HG02885 (cell line): ENCODE data around the gene RAP1GDS1.

ENCODE experiments used
- ATAC-seq: cut with Tn5 transposase; IDR thresholded peaks from one replicate; pipeline ENCODE4 v1.9.1; 2021; ENCODE audit warnings: mild to moderate bottlenecking; ENCODE audit not compliant: unreplicated experiment, poor library complexity

Gene RAP1GDS1

GRCh38 chr4:98260579-98261404 lies at the start of gene RAP1GDS1:
TSS of gene RAP1GDS1 (plus strand) at chr4:98261384. CDS start at chr4:98261566, 182 bp downstream.
- ATAC-seq = peak; percentile 85

- no peak for ATAC-seq
Observed at GRCh38 chr4:98222306-98222705, 38.9 kb upstream of the RAP1GDS1 start.

- no peak for ATAC-seq
Observed at GRCh38 chr4:98226396-98226795, 34.8 kb upstream of the RAP1GDS1 start.

- no peak for ATAC-seq
Observed at GRCh38 chr4:98230961-98231360, 30.2 kb upstream of the RAP1GDS1 start.

GRCh38 chr4:98232202-98232601 lies 29.0 kb upstream of the RAP1GDS1 start:
- ATAC-seq = no peak

- ATAC-seq = no peak
Observed at GRCh38 chr4:98237204-98237603, 24.0 kb upstream of the RAP1GDS1 start.

GRCh38 chr4:98242063-98242462 lies 19.1 kb upstream of the RAP1GDS1 start:
- no peak for ATAC-seq

GRCh38 chr4:98242538-98242937 lies 18.6 kb upstream of the RAP1GDS1 start:
- no peak for ATAC-seq

GRCh38 chr4:98245226-98245625 lies 16.0 kb upstream of the RAP1GDS1 start:
- ATAC-seq = peak; percentile 59

GRCh38 chr4:98248934-98249333 lies 12.2 kb upstream of the RAP1GDS1 start:
- peak; percentile 70 for ATAC-seq

GRCh38 chr4:98249831-98250230 lies 11.4 kb upstream of the RAP1GDS1 start:
- ATAC-seq = no peak

- no peak for ATAC-seq
Observed at GRCh38 chr4:98253499-98253898, 7.7 kb upstream of the RAP1GDS1 start.

GRCh38 chr4:98260047-98260578 lies 1.1 kb upstream of the RAP1GDS1 start:
- ATAC-seq = peak; percentile 24

GRCh38 chr4:98261405-98262291 lies 464 bp downstream of the RAP1GDS1 start:
- ATAC-seq = peak; percentile 21

- no peak for ATAC-seq
Observed at GRCh38 chr4:98262431-98262830, 1.2 kb downstream of the RAP1GDS1 start.

GRCh38 chr4:98267498-98267897 lies 6.3 kb downstream of the RAP1GDS1 start:
- no peak for ATAC-seq

GRCh38 chr4:98275145-98275544 lies 14.0 kb downstream of the RAP1GDS1 start:
- ATAC-seq = no peak

GRCh38 chr4:98283219-98284189 lies 22.3 kb downstream of the RAP1GDS1 start:
- ATAC-seq = no peak

GRCh38 chr4:98284640-98285046 lies 23.5 kb downstream of the RAP1GDS1 start:
- ATAC-seq = no peak

GRCh38 chr4:98285676-98286075 lies 24.5 kb downstream of the RAP1GDS1 start:
- ATAC-seq = no peak
